ENCODE results near the gene BRAF. TPM values are rescaled to one million over a fixed set of nuclear protein-coding genes. Genes with fewer than 3 reads are reported as not detected.
"Not testable (repeated sequence)": the region's sequence is repeated elsewhere in the genome, so short reads cannot be mapped to it uniquely, and the experiment has no call there.

BRAF gene
- total RNA-seq, 3 donors from 2014 or later (not counting 1 experiment from before 2014, with no cell fraction given), result 54.3 to 67.7 (median 64.1) TPM

GRCh38 chr7:140885735-140886334, 38.9 kb downstream of the BRAF start:
- no peaks in the 10 kb centered on the region for H3K9me3 ChIP-seq (ENCODE audit: control insufficient read depth, insufficient read depth, low read length)
- H3K27ac ChIP-seq (ENCODE audit: low read length), result no peak overlapping the region
- no peaks in the 10 kb centered on the region for H3K27me3 Mint-ChIP-seq (ENCODE audit: low read depth in 2 of 2)
- no peak for DNase-seq
- peak overlapping the region; percentile 1 to 29 for H3K27ac Mint-ChIP-seq
- intact Hi-C loops (cut with micrococcal nuclease), result loop anchor here (5.0 kb wide), 1 partner anchor 36 kb away; the partner anchor contains the start of gene BRAF
- H3K27me3 ChIP-seq (ENCODE audit: control insufficient read depth, insufficient read depth, low read length), result no peaks in the 10 kb centered on the region
- H3K4me1 Mint-ChIP-seq, result peaks cover 43 to 53% of the 10 kb centered on the region in 2 donors
- H3K4me1 ChIP-seq (ENCODE audit: control insufficient read depth, insufficient read depth, low read length), result peaks cover 7% of the 10 kb centered on the region
- no peak for TF ChIP-seq CTCF (IDR thresholded peaks at IDR 0.05)
- no CpG with 5 or more reads among the region's 1 CpG for WGBS (ENCODE audit: insufficient coverage)
- no peaks in the 10 kb centered on the region for H3K36me3 Mint-ChIP-seq
- H3K4me3 Mint-ChIP-seq, result no peak overlapping the region
- H3K36me3 ChIP-seq (ENCODE audit: control insufficient read depth, insufficient read depth, low read length), result no peaks in the 10 kb centered on the region
- ATAC-seq, result no peak
- no peak overlapping the region for H3K4me3 ChIP-seq (ENCODE audit: low read length)
- no peaks in the 10 kb centered on the region for H3K9me3 Mint-ChIP-seq

GRCh38 chr7:140883378-140883777, 41.4 kb downstream of the BRAF start:
- TF ChIP-seq CTCF (IDR thresholded peaks at IDR 0.05), result no peak
- Mint-ChIP-seq H3K4me1 (peaks cover 42 to 59% of the 10 kb centered on the region in 2 donors), H3K36me3 (no peaks in the 10 kb centered on the region), H3K9me3 (no peaks in the 10 kb centered on the region), H3K27ac (peak overlapping the region in 1 of 2 donors; percentile 18), H3K4me3 (no peak overlapping the region), H3K27me3 (ENCODE audit: low read depth in 2 of 2) (no peaks in the 10 kb centered on the region)
- Histone ChIP-seq H3K9me3 (ENCODE audit: control insufficient read depth, insufficient read depth, low read length) (no peaks in the 10 kb centered on the region), H3K4me3 (ENCODE audit: low read length) (no peak overlapping the region), H3K27ac (ENCODE audit: low read length) (no peak overlapping the region), H3K27me3 (ENCODE audit: control insufficient read depth, insufficient read depth, low read length) (no peaks in the 10 kb centered on the region), H3K36me3 (ENCODE audit: control insufficient read depth, insufficient read depth, low read length) (no peaks in the 10 kb centered on the region), H3K4me1 (ENCODE audit: control insufficient read depth, insufficient read depth, low read length) (peaks cover 7% of the 10 kb centered on the region)
- intact Hi-C loops (cut with micrococcal nuclease), result no loop called here
- no CpG with 5 or more reads among the region's 1 CpG for WGBS (ENCODE audit: insufficient coverage)
- no peak for DNase-seq
- no peak for ATAC-seq

DNA sequence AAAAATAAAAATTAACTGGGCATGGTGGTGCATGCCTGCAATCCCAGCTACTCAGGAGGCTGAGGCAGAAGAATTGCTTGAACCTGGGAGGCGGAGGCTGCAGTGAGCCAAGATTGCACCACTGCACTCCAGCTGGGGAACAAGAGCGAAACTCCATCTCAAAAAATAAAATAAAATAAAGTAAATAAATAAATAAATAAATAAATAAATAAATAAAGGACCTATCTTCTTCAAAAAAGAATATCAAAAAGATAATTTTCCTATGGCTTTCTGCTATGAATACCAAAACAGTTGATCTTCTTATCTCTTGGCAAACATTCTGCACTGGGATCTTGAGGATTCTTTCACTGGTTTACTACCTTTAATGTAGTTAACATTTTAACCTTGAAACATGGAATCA, 41.9 kb downstream of the BRAF start:
- H3K36me3 Mint-ChIP-seq; H3K36me3 ChIP-seq (ENCODE audit: control insufficient read depth, insufficient read depth, low read length); H3K27ac ChIP-seq (ENCODE audit: low read length); H3K9me3 Mint-ChIP-seq; H3K27me3 ChIP-seq (ENCODE audit: control insufficient read depth, insufficient read depth, low read length); H3K27me3 Mint-ChIP-seq (ENCODE audit: low read depth in 2 of 2); ATAC-seq; H3K9me3 ChIP-seq (ENCODE audit: control insufficient read depth, insufficient read depth, low read length); intact Hi-C loops (cut with micrococcal nuclease); DNase-seq; H3K4me3 ChIP-seq (ENCODE audit: low read length); H3K4me1 ChIP-seq (ENCODE audit: control insufficient read depth, insufficient read depth, low read length); H3K4me3 Mint-ChIP-seq: not testable (repeated sequence)
- Mint-ChIP-seq H3K4me1 (peaks cover 37 to 60% of the 10 kb centered on the region in 2 donors), H3K27ac (peak overlapping the region in 1 of 2 donors; percentile 18)
- 100% methylated on average over 1 of the region's 2 CpGs for WGBS (ENCODE audit: insufficient coverage)

GRCh38 chr7:140881507-140882228, 43.1 kb downstream of the BRAF start:
- H3K4me1 ChIP-seq (ENCODE audit: control insufficient read depth, insufficient read depth, low read length), result no peaks in the 10 kb centered on the region
- H3K9me3 ChIP-seq (ENCODE audit: control insufficient read depth, insufficient read depth, low read length), result no peaks in the 10 kb centered on the region
- no peak for DNase-seq
- Mint-ChIP-seq H3K27me3 (ENCODE audit: low read depth in 2 of 2) (no peaks in the 10 kb centered on the region), H3K4me3 (no peak overlapping the region), H3K4me1 (peaks cover 32 to 63% of the 10 kb centered on the region in 2 donors), H3K36me3 (no peaks in the 10 kb centered on the region), H3K9me3 (no peaks in the 10 kb centered on the region), H3K27ac (peak overlapping the region; percentile 11 to 19)
- intact Hi-C loops (cut with micrococcal nuclease), result no loop called here
- H3K27ac ChIP-seq (ENCODE audit: low read length), result no peak overlapping the region
- H3K36me3 ChIP-seq (ENCODE audit: control insufficient read depth, insufficient read depth, low read length), result no peaks in the 10 kb centered on the region
- no peaks in the 10 kb centered on the region for H3K27me3 ChIP-seq (ENCODE audit: control insufficient read depth, insufficient read depth, low read length)
- 63% methylated on average over 1 of the region's 3 CpGs for WGBS (ENCODE audit: insufficient coverage)
- no peak for ATAC-seq
- no peak overlapping the region for H3K4me3 ChIP-seq (ENCODE audit: low read length)
- TF ChIP-seq CTCF (IDR thresholded peaks at IDR 0.05), result no peak
